PC-9 (cell line): Measurements from ENCODE around the gene MYBPHL.

ENCODE experiments used
- CTCF ChIP-seq: fragments of 200-600 bp; sonication (generic); conservative IDR thresholded peaks from 2 replicates; pipeline ENCODE4 v1.6.1; 2017; ENCODE audit warnings: mixed run types, antibody characterized with exemption, mild to moderate bottlenecking, moderate library complexity
- EZH2 ChIP-seq: fragments of 200-600 bp; sonication (generic); IDR thresholded peaks from 2 replicates; pipeline ENCODE4 v1.8.0; 2017; ENCODE audit warnings: antibody characterized with exemption, low read depth

GRCh38 chr1:109301874-109302273 lies 4.9 kb downstream of the MYBPHL start:
- no peak for TF ChIP-seq CTCF
- no peak for TF ChIP-seq EZH2
